Measurements from ENCODE around the gene SPSB4. TPM values are rescaled to one million over a fixed set of nuclear protein-coding genes. Genes with fewer than 3 reads are reported as not detected.

Gene SPSB4
- total and polyA plus RNA-seq, 2 donors (not counting 3 experiments of a cell fraction or from before 2014, with no cell fraction given): 0.06 to 0.22 TPM

- H3K4me2 ChIP-seq (ENCODE audit: insufficient read depth, low read length): no peak overlapping the region
- ChIA-PET POLR2A (no interaction called here), CTCF (interaction anchor here (0.7 kb wide), 1 partner anchor 23 kb away, joined by 3 read pairs; no protein-coding TSS in a partner anchor)
- H3K79me2 ChIP-seq (ENCODE audit: control insufficient read depth, insufficient read depth, low read length): no peaks in the 10 kb centered on the region
- dilution Hi-C loops (cut with MboI; ENCODE audit: extremely low pct_ligation_motif_present, low sequenced_read_pairs): no loop called here
- no peaks in the 10 kb centered on the region for H3K9me3 ChIP-seq (replicated peaks; ENCODE audit: control insufficient read depth, insufficient read depth, low read length)
- no peaks in the 10 kb centered on the region for H3K9me1 ChIP-seq (replicated peaks; ENCODE audit: control insufficient read depth, extremely low read depth, insufficient read depth, low read length)
- TF ChIP-seq EZH2 (IDR thresholded peaks at IDR 0.05; ENCODE audit: borderline replicate concordance, low read depth, low read length, severe bottlenecking): no peak
- no peak for TF ChIP-seq MAX (IDR thresholded peaks at IDR 0.05; ENCODE audit: insufficient read depth, insufficient read length)
- no peak for TF ChIP-seq JUN (IDR thresholded peaks at IDR 0.05; ENCODE audit: borderline replicate concordance, insufficient read depth, insufficient read length, low read depth)
- no peak for TF ChIP-seq POLR2AphosphoS5 (IDR thresholded peaks at IDR 0.05; ENCODE audit: insufficient read depth, low read depth, low read length)
- TF ChIP-seq GATA2 (IDR thresholded peaks at IDR 0.05; ENCODE audit: insufficient read depth, insufficient read length, low read depth, low read length): no peak
- no peak for TF ChIP-seq POLR2A (IDR thresholded peaks at IDR 0.05; ENCODE audit: low read depth, low read length)
- no peak for TF ChIP-seq CTCF (IDR thresholded peaks at IDR 0.05; ENCODE audit: extremely low read depth in 1 of 2, insufficient read depth in 1 of 2, low read depth in 1 of 2, low read length in 2 of 2)
- TF ChIP-seq MYC (IDR thresholded peaks at IDR 0.05; ENCODE audit: low read depth, low read length): no peak
- TF ChIP-seq FOS (IDR thresholded peaks at IDR 0.05; ENCODE audit: borderline replicate concordance, insufficient read depth, low read length): no peak
- H4K20me1 ChIP-seq (replicated peaks; ENCODE audit: control insufficient read depth, extremely low read depth, insufficient read depth, low read length): no peaks in the 10 kb centered on the region
- no peaks in the 10 kb centered on the region for H3K4me1 ChIP-seq (ENCODE audit: control insufficient read depth, extremely low read depth, insufficient read depth, low read length)
- FAIRE-seq: no peak
- no peaks in the 10 kb centered on the region for H3K27me3 ChIP-seq (ENCODE audit: control insufficient read depth in 2 of 2, insufficient read depth in 2 of 2, low read length in 2 of 2)
- no peak overlapping the region for H3K4me3 ChIP-seq (replicated peaks in 1 of 3; ENCODE audit: insufficient read depth in 1 of 3, low read depth in 1 of 3, low read length in 3 of 3)
- no peak for DNase-seq (ENCODE audit: low read depth, low spot score)
- no peak overlapping the region for H2AFZ ChIP-seq (ENCODE audit: low read depth, low read length)
- H3K27ac ChIP-seq (ENCODE audit: insufficient read depth, low read depth, low read length): no peak overlapping the region
- no TSS peak for BruUV-seq (replicated peaks)
- no peak overlapping the region for H3K9ac ChIP-seq (replicated peaks; ENCODE audit: extremely low read depth, insufficient read depth, low read length)
- intact Hi-C loops (cut with micrococcal nuclease): no loop called here
- H3K36me3 ChIP-seq (ENCODE audit: control insufficient read depth in 2 of 2, extremely low read depth in 1 of 2, insufficient read depth in 2 of 2, low read length in 2 of 2): no peaks in the 10 kb centered on the region
Observed at GRCh38 chr3:141083226-141083625, 32.1 kb downstream of the SPSB4 start.
